ENCODE measurements around the gene ITGAX.

- TF ChIP-seq CTCF (IDR thresholded peaks at IDR 0.05), result no peak
- no peak for TF ChIP-seq POLR2A (IDR thresholded peaks at IDR 0.05)
Measured at GRCh38 chr16:31329671-31330552, 25.1 kb upstream of the ITGAX start.

Data from tibial nerve (tissue), 3 donors.